Activated naive CD4-positive, alpha-beta T cell treated with Interleukin-2 at 50 U/mL for 16 hours (primary cell): ENCODE results near the gene NEURL1.
"Not testable (repeated sequence)": the region's sequence is repeated elsewhere in the genome, so short reads cannot be mapped to it uniquely, and the experiment has no call there.

Experiments
- DNase-seq: peaks from one replicate; pipeline ENCODE4 v3.0.0-alpha.2; 2020

The NEURL1 gene

GRCh38 chr10:103522006-103522405 is 28.5 kb downstream of the NEURL1 start:
- DNase-seq = not testable (repeated sequence)

- no peak for DNase-seq
Observed at GRCh38 chr10:103523683-103524082, 30.2 kb downstream of the NEURL1 start.

- DNase-seq = no peak
Observed at GRCh38 chr10:103525901-103526300, 32.4 kb downstream of the NEURL1 start.

- DNase-seq = not testable (repeated sequence)
Observed at GRCh38 chr10:103527476-103527875, 34.0 kb downstream of the NEURL1 start.

GRCh38 chr10:103528549-103528948 is 35.0 kb downstream of the NEURL1 start:
- DNase-seq = no peak

- no peak for DNase-seq
Observed at GRCh38 chr10:103529539-103529938, 36.0 kb downstream of the NEURL1 start.

- DNase-seq = no peak
Observed at GRCh38 chr10:103533827-103534226, 40.3 kb downstream of the NEURL1 start.

- DNase-seq = no peak
Observed at GRCh38 chr10:103534621-103535498, 41.4 kb downstream of the NEURL1 start.

GRCh38 chr10:103535595-103535994 is 42.1 kb downstream of the NEURL1 start:
- no peak for DNase-seq

GRCh38 chr10:103539751-103540150 is 46.2 kb downstream of the NEURL1 start:
- DNase-seq = no peak

- DNase-seq = no peak
Observed at GRCh38 chr10:103540722-103541121, 47.2 kb downstream of the NEURL1 start.

- no peak for DNase-seq
Observed at GRCh38 chr10:103541616-103542015, 48.1 kb downstream of the NEURL1 start.

- peak; percentile 32 for DNase-seq
Observed at GRCh38 chr10:103542764-103543616, 49.5 kb downstream of the NEURL1 start.

- DNase-seq = no peak
Observed at GRCh38 chr10:103543617-103544525, 50.4 kb downstream of the NEURL1 start.

GRCh38 chr10:103544657-103545310 is 51.3 kb downstream of the NEURL1 start:
- DNase-seq = no peak

- no peak for DNase-seq
Observed at GRCh38 chr10:103545366-103545765, 51.9 kb downstream of the NEURL1 start.

GRCh38 chr10:103545771-103546281 is 52.3 kb downstream of the NEURL1 start:
- DNase-seq = no peak

- DNase-seq = no peak
Observed at GRCh38 chr10:103546401-103546800, 52.9 kb downstream of the NEURL1 start.

- DNase-seq = no peak
Observed at GRCh38 chr10:103547391-103547946, 54.0 kb downstream of the NEURL1 start.

- no peak for DNase-seq
Observed at GRCh38 chr10:103548006-103548405, 54.5 kb downstream of the NEURL1 start.

- no peak for DNase-seq
Observed at GRCh38 chr10:103548581-103549348, 55.3 kb downstream of the NEURL1 start.
